GM18858 (cell line): Measurements from ENCODE around the gene F2R.
"Not testable (repeated sequence)": the region's sequence is repeated elsewhere in the genome, so short reads cannot be mapped to it uniquely, and the experiment has no call there.

Experiments used
- ATAC-seq: cut with Tn5 transposase; IDR thresholded peaks from one replicate; pipeline ENCODE4 v1.9.1; 2021; ENCODE audit not compliant: unreplicated experiment

The F2R gene

DNA sequence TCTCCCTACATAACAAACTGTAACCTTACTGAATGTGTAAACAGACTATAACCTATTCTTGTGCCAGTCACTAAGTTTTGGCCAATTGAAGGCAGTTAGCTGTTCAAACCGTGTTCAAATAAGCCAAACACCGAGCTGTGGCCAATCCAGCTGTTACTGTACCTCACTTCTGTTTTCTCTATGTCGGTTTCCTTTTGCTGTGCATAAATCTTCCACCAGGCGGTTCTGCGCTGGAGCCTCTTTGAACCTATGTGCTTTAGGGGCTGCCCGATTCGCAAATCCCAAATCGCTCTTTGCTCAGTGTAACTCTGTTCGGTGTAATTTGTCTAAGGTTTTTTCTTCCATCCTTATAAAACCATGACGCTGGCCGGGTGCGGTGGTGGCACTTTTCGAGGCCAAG lies 31.8 kb downstream of the F2R start:
- no peak for ATAC-seq

DNA sequence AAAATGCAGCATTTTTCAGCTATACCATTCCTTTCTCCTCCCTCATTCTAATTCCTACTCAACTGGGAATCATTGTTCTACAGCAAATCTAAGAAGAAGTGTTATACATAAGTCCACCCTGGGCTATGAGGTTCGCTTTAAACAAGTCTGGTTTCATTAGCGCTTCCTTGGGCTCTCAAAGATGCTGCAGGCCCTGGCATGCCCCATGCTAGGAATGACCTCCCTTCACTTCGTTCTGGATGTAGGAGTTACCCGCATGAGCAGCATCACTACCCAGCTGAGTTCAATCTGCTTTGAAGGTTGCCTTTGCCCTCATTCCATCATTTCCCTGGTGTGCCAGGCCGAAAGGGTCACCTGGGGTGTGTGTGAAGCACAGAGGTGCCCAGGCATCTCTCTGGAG lies 35.4 kb downstream of the F2R start:
- no peak for ATAC-seq

- no peak for ATAC-seq
Measured at GRCh38 chr5:76754668-76755078, 38.7 kb downstream of the F2R start.

DNA sequence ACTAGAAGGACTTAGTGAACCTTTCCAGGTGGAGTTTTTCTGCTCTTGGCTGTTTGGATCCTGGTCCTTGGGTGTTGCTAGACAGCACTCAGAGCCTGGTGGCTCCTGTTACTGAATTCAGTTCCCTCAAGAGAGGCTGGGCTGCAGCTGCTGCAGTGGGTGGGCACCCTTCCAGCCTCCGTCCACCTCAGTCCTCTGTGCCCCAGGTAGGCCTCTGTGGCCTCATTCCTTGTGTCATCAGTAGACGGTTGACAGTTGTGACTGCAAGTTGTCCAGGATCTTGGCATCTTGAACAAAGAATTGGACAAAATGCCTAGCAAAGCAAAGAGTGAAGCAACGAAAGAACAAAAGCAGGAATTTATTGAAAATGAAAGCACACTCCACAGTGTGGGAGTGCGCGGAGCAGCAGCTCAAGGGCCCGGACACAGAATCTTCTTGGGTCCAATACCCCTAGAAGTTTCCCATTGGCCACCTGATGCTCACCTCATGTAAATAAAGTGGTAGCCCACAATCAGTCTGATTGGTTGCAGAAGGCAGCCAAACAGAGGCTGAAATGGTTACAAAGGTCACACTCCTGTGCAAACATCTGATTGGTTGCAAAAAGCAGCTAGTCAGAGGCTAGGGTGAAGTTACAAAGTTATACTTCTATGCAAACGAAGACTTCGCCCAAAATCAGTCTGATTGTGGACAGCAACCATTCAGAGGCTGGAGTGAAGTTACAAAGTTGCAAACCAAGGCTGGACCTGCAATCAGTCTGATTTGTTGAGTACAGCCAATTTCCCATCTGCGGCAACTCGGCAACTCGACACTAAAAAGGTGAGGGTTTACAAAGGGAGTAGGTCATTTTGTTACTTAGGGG lies 40.1 kb downstream of the F2R start:
- ATAC-seq, result no peak

- ATAC-seq, result no peak
Measured at GRCh38 chr5:76757049-76757448, 41.1 kb downstream of the F2R start.

GRCh38 chr5:76761118-76761517 lies 45.2 kb downstream of the F2R start:
- not testable (repeated sequence) for ATAC-seq

GRCh38 chr5:76762484-76762883 lies 46.6 kb downstream of the F2R start:
- ATAC-seq, result no peak

- no peak for ATAC-seq
Measured at GRCh38 chr5:76763136-76763535, 47.2 kb downstream of the F2R start.

GRCh38 chr5:76764374-76764773 lies 48.4 kb downstream of the F2R start:
- no peak for ATAC-seq

DNA sequence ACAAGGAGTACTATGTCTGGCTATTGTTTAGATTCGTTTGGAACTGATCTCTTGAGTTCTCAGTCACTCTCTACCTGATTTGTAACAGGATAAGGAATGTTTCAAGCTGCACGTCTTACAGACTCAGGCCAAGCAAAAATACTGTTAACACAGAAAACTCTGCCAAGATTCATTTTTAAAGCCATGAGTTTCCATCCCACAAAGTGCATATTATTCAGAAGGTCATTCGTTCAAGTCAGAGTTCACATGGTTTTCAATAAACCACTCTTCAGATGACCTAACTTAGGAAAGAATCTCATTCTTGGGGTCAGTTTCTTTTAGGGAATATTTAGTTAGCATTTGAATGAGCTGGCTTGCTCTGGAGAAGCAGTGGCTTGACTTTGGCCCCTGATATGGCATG lies 49.3 kb downstream of the F2R start:
- ATAC-seq, result no peak

- ATAC-seq, result no peak
Measured at GRCh38 chr5:76766746-76767145, 50.8 kb downstream of the F2R start.

- not testable (repeated sequence) for ATAC-seq
Measured at GRCh38 chr5:76771041-76771440, 55.1 kb downstream of the F2R start.

- ATAC-seq, result no peak
Measured at GRCh38 chr5:76771705-76772405, 55.9 kb downstream of the F2R start.

DNA sequence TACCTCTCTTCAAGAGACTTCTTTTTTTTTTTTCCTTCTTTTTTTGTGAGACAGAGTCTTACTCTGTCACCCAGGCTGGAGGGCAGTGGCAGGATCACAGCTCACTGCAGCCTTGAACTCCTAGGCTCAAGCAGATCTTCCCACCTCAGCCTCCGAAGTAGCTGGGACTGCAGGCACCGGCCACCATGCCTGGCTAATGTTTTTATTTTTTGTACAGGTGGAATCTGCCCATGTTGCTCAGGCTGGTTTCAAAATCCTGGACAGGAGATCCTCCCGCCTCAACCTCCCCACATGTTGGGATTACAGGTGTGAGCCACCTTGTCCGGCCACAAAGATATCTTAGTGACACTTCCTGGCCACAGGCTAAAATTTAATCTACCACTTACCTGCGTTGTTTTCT lies 60.0 kb downstream of the F2R start:
- no peak for ATAC-seq

- ATAC-seq, result no peak
Measured at GRCh38 chr5:76776391-76776790, 60.5 kb downstream of the F2R start.

DNA sequence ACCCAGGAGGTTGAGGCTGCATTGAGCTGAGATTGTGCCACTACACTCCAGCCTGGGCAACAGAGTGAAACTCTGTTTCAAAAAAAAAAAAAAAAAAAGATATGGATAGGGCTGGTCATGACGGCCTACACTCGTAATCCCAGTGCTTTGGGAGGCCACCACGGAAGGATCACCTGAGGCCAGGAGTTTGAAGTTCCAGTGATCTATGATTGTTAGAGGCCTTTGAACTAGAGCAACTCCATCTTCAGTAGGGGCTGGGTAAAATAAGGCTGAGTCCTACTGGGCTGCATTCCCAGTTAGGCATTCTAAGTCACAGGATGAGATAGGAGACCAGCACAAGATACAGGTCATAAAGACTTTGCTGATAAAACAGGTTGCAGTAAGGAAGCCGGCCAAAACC lies 64.7 kb downstream of the F2R start:
- ATAC-seq, result not testable (repeated sequence)

DNA sequence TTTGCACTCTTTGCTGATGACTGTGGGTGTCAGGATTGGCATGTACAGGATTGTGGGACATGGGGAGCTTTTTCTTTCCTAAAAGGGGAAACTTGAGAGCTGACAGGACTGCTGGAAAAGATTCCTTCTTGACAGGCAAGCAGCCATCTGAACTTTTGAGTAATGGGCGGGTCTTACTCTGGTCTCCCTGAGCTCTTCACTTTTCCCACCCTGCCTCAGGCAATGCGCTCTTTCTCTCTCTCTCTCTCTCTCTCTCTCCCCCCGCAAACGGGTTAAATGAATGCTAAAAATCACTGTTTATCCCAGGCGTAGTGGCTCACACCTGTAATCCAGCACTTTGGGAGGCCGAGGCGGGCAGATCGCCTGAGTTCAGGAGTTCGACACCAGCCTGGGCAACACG lies 65.8 kb downstream of the F2R start:
- ATAC-seq, result no peak

DNA sequence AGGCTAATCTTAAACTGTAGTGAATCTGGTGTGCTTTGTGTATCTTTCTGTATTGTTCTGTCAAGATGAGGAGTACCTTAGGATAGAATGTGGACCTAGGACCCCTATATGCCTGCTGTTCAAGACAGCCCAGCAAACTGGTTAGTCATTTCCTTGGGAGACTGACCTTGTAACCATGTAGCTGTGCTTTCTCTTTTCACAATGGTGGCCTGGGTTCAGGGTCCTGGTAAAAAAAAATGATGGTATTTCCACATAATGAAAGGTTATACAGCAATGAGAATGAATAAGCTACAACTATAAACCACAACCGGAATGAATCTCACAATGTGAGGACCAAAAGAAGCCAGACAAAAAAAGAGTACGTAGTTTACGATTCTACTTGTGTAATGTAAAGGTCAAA lies 66.5 kb downstream of the F2R start:
- no peak for ATAC-seq
